AG04450 (cell line): ENCODE results near the gene POU6F2. TPM values are rescaled to one million over a fixed set of nuclear protein-coding genes. Genes with fewer than 3 reads are reported as not detected.

ENCODE experiments used
- CTCF ChIA-PET: fragments of 300-600, 350-600 bp; formaldehyde crosslinking; extraction: SDS; loops from one replicate; lab custom pipeline; 2022; ENCODE audit warnings: antibody characterized with exemption, inconsistent platforms; lab: Charles Lee
- POLR2A ChIA-PET: fragments of 350-600 bp; formaldehyde crosslinking; extraction: SDS; loops from one replicate; lab custom pipeline; 2021; ENCODE audit warnings: antibody characterized with exemption, inconsistent platforms; lab: Yijun Ruan, JAX
- DNase-seq: peaks from one replicate; pipeline ENCODE4 v3.0.0-alpha.2; 2011; ENCODE audit warnings: low read depth, low spot score
- H3K27ac ChIP-seq: one replicate; pipeline ENCODE4 v1.5.1; 2012; ENCODE audit warnings: low read depth, low read length, control low read depth
- H3K27me3 ChIP-seq: one replicate; pipeline ENCODE4 v1.6.0; 2012; ENCODE audit warnings: low read length; ENCODE audit not compliant: control insufficient read depth, insufficient read depth
- H3K4me3 ChIP-seq: 2 replicates; pipeline ENCODE4 v1.5.1; 2011; ENCODE audit warnings: mild to moderate bottlenecking, low read depth, low read length, control low read depth
- H3K9me3 ChIP-seq: 2 replicates; pipeline ENCODE4 v1.5.1; 2012; ENCODE audit warnings: low read length; ENCODE audit not compliant: control insufficient read depth, insufficient read depth
- polyA plus RNA-seq: library from polyadenylated mRNA; depleted of rRNA; stranded (reverse); fragments of >200 nt; gene quantifications from 2 replicates; pipeline ENCODE4 v1.2.3, GENCODE V29; 2011
- TF ChIP-seq, protein P1 (sequence below): IDR thresholded peaks from 2 replicates; pipeline ENCODE4 v1.5.1; 2011; ENCODE audit warnings: low read depth, low read length, control low read depth, inconsistent platforms

POU6F2 gene
- polyA plus RNA-seq, 1 experiment, result not detected

DNA sequence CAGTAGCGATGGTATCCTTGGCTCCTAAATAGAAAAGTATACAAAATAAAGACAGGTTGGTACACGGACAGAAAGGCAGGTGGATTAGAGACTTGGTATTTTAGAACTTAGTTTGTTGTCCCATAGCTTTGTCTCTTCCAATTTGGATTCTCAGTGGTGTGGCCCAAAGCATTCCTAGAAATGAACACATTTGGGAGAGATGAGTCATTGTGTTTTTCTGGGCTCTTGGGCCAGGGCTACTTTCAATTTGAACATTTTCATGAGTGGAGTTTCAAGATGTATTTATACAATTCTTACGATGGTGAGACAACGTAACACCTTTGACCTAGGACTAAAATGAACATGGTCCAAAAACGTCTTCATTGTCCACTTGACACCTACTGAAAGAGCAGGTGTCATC lies 363.4 kb downstream of the POU6F2 start:
- H3K4me3 ChIP-seq, result no peak overlapping the region
- ChIA-PET POLR2A (no interaction called here), CTCF (no interaction called here)

DNA sequence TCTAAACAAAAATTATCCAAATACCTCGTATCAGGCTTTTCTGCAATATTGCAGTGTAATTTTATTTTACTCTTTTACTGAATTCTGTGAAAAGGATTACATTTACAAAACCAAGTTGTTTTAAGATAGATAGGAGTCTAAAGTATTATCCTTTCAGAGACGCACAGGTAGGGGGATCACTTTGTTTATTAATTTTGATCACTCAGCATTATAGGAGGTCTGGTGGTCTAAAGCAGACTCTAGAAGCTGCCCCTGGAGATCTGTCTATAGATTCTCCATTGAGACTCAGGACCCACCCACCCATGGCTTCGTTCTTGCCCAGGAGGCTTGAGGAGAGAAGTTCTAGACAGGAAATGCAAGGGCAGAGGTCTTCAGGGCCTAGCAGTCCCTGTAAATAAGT lies 365.1 kb downstream of the POU6F2 start:
- no peaks in the 10 kb centered on the region for H3K27me3 ChIP-seq
- ChIA-PET POLR2A (no interaction called here), CTCF (no interaction called here)
- TF ChIP-seq, protein P1, sequence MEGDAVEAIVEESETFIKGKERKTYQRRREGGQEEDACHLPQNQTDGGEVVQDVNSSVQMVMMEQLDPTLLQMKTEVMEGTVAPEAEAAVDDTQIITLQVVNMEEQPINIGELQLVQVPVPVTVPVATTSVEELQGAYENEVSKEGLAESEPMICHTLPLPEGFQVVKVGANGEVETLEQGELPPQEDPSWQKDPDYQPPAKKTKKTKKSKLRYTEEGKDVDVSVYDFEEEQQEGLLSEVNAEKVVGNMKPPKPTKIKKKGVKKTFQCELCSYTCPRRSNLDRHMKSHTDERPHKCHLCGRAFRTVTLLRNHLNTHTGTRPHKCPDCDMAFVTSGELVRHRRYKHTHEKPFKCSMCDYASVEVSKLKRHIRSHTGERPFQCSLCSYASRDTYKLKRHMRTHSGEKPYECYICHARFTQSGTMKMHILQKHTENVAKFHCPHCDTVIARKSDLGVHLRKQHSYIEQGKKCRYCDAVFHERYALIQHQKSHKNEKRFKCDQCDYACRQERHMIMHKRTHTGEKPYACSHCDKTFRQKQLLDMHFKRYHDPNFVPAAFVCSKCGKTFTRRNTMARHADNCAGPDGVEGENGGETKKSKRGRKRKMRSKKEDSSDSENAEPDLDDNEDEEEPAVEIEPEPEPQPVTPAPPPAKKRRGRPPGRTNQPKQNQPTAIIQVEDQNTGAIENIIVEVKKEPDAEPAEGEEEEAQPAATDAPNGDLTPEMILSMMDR, result no peak
- no peak overlapping the region for H3K27ac ChIP-seq
- no peaks in the 10 kb centered on the region for H3K9me3 ChIP-seq
- no peak overlapping the region for H3K4me3 ChIP-seq
- DNase-seq, result no peak

More for the DNA sequence above, 363.4 kb downstream of the POU6F2 start:
- TF ChIP-seq, protein P1, result no peak
- no peak overlapping the region for H3K27ac ChIP-seq
- no peaks in the 10 kb centered on the region for H3K9me3 ChIP-seq
- H3K27me3 ChIP-seq, result no peaks in the 10 kb centered on the region
- no peak for DNase-seq

DNA sequence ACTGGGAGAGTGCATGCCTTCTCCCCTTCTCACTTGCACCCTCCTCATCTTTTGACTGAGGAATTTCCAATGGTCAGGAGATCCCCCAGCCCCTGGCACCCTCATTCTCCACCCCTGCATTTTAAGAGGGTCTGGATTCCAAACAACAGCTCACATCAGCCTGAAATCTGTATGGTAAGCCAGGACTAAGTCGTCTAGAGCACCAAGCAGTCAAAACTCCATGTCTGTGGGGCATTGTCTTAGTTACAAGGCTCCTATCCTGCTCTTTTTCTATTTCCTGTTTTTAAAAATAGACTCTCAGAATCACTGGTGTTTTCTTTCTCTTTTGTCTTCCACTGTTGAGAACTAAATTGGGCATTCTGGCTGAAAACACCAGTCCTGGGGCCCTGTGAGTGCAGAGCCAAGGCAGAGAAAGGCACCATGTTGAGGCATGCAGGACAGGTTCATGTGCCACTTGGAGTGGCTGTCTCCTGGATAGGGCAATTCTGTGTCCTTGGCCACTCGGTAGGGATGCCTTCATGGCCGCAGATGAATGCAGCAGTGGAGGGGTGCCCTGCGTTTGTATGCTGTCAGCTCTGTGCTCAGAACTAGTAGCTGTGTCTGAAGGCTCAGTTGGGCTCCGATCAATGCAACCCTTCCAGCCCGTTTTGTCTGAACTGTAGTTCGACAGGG lies 371.9 kb downstream of the POU6F2 start:
- no peak for DNase-seq
- CTCF ChIA-PET, result no interaction called here
- no peak overlapping the region for H3K27ac ChIP-seq
- H3K4me3 ChIP-seq, result no peak overlapping the region
- TF ChIP-seq, protein P1, result no peak
- POLR2A ChIA-PET, result no interaction called here
- no peaks in the 10 kb centered on the region for H3K9me3 ChIP-seq
- no peaks in the 10 kb centered on the region for H3K27me3 ChIP-seq

DNA sequence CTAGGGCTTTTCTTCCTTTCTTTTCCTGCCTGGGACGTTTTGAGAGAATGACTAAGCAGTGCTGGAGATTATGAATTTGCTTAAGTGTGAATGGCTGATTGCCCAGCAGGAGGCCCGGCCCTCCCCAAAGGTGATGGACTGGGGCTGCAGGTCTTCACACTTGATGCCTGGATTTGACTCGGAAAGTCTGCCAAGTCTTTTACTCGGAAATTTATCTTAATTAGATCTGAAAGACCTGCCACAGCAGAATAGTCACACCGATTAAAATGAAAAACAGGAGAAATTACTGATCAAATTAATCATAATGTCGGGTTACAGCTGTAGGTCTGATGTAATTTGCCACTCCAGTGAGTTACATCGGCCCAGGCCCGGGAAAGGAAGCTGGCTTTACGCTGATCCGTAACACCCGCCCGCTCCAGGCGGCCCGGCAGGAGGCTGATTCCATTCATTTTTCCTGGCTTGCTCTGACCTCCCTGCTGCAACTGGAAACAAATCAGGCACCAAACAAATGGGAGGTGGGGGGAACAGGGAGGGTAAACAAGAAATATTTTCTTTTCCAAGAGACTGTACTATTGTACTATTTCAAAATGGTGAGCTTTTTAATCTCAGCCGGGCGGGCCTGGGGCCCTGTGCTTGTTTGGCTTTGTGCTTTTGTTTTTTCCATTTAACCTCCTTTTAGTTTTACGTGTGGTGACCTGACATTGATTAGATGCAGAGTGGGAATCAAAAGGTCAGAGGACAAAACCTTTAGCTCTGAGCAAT lies 376.1 kb downstream of the POU6F2 start:
- ChIA-PET POLR2A (no interaction called here), CTCF (no interaction called here)
- Histone ChIP-seq H3K4me3 (no peak overlapping the region), H3K27ac (no peak overlapping the region), H3K27me3 (no peaks in the 10 kb centered on the region), H3K9me3 (no peaks in the 10 kb centered on the region)
- DNase-seq, result no peak
- TF ChIP-seq, protein P1, result no peak

DNA sequence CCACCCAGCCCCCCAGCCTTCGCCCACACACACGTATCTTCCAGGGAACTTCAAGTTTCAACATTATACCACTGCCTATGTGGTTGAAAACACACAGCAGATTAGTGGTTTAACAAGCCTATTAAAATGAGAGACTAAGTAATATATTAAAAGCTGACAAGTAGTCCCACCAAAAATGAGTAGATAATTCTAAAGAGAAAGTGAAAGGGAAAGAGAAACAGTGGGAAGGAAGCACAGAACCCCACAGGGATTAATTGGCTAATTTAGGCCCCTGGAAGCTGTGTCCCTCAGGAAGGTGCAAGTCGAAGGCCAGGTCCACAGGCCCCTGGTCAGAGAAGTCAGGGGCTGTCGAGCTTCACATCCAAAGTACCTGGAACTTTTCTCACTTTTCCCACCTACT lies 378.0 kb downstream of the POU6F2 start:
- ChIA-PET POLR2A (no interaction called here), CTCF (no interaction called here)

More for the DNA sequence above, 378.0 kb downstream of the POU6F2 start:
- Histone ChIP-seq H3K27me3 (no peaks in the 10 kb centered on the region), H3K9me3 (no peaks in the 10 kb centered on the region), H3K27ac (no peak overlapping the region), H3K4me3 (no peak overlapping the region)
- DNase-seq, result no peak
- TF ChIP-seq, protein P1, result no peak
